Uterus (tissue), 2 donors: Measurements from ENCODE around the gene EFS.

Experiments
- CTCF ChIP-seq, 4 experiments: fragments of 200-600 bp in 2 of 4; fragments of 450-650 bp in 2 of 4; sonication (generic) in 2 of 4; IDR thresholded peaks; one replicate each; pipeline ENCODE4 v1.5.1; 2016 to 2019; ENCODE audit warnings: antibody characterized with exemption in 4 of 4, mild to moderate bottlenecking in 2 of 4, moderate library complexity in 1 of 4
- POLR2A ChIP-seq, 2 donors: fragments of 450-650 bp; IDR thresholded peaks; one replicate each; pipeline ENCODE4 v1.6.1; 2016; ENCODE audit warnings: antibody characterized with exemption in 2 of 2, mild to moderate bottlenecking in 1 of 2, moderate library complexity in 1 of 2

- TF ChIP-seq CTCF (IDR thresholded peaks at IDR 0.05) (no peak), POLR2A (IDR thresholded peaks at IDR 0.05) (no peak)
These were observed 18.8 kb downstream of the EFS start for GRCh38 chr14:23345987-23346692.
